ENCODE measurements around the gene SLC25A45. TPM values are rescaled to one million over a fixed set of nuclear protein-coding genes. Genes with fewer than 3 reads are reported as not detected.

SLC25A45 gene
- polyA plus RNA-seq, 1 donor (not counting 4 experiments of a cell fraction or from before 2014, with no cell fraction given): 0.20 TPM

DNA sequence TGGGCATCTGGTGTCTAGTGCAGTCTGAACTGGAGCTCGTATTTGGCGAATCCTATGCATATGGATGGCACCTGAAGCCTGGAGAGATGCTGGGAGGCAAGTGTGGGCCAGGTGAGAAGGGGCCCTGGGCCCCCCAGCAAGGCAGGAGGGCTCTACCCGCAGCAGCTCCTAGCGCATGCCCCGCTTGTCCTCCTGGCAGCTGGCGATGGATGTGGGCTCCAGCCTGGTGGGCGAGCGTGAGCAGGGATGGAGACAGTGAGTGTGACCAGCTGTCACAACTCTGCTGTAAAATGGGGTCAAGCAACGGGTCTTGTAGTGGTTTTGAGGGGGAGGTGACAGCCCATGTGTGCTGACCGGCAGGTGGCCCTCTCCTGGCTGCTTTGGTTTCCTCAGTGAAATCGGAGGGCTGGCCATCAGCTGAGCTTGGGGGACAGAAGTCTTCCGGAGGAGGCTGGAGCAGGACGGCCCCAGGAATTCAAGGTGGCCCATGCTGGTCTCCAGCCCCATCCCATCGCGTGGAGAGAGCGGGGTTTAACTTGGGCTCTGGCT is 16.0 kb upstream of the SLC25A45 start:
- DNase-seq (ENCODE audit: low read depth, low spot score) (no peak), FAIRE-seq (no peak)
- Histone ChIP-seq H3K36me3 (ENCODE audit: control insufficient read depth in 2 of 2, extremely low read depth in 1 of 2, insufficient read depth in 2 of 2, low read length in 2 of 2) (peaks cover 8 to 44% of the 10 kb centered on the region in 2 experiments), H3K4me3 (ENCODE audit: control insufficient read depth in 2 of 3, extremely low read depth in 1 of 3, insufficient read depth in 2 of 3, low read depth in 1 of 3, low read length in 3 of 3) (no peak overlapping the region), H3K9me1 (ENCODE audit: control insufficient read depth, extremely low read depth, insufficient read depth, low read length) (no peaks in the 10 kb centered on the region), H2AFZ (ENCODE audit: control insufficient read depth, low read length) (no peak overlapping the region), H4K20me1 (ENCODE audit: control insufficient read depth, extremely low read depth, insufficient read depth, low read length) (no peaks in the 10 kb centered on the region), H3K9ac (ENCODE audit: control insufficient read depth, extremely low read depth, insufficient read depth, low read length) (no peak overlapping the region), H3K9me3 (ENCODE audit: control insufficient read depth, low read depth, low read length) (no peaks in the 10 kb centered on the region), H3K4me1 (ENCODE audit: control insufficient read depth, extremely low read depth, insufficient read depth, low read length) (no peaks in the 10 kb centered on the region), H3K79me2 (ENCODE audit: control insufficient read depth, insufficient read depth, low read length) (peaks cover 1% of the 10 kb centered on the region), H3K27ac (ENCODE audit: control insufficient read depth, insufficient read depth, low read length) (no peak overlapping the region), H3K27me3 (ENCODE audit: control insufficient read depth, extremely low read depth, insufficient read depth, low read length) (no peaks in the 10 kb centered on the region), H3K4me2 (ENCODE audit: control insufficient read depth, extremely low read depth, insufficient read depth, low read depth, low read length) (no peak overlapping the region)
- dilution Hi-C loops (cut with MboI; ENCODE audit: extremely low pct_ligation_motif_present, low sequenced_read_pairs): no loop called here
- no peak for TF ChIP-seq EZH2 (IDR thresholded peaks at IDR 0.05; ENCODE audit: low read length)
- TF ChIP-seq, protein P1, sequence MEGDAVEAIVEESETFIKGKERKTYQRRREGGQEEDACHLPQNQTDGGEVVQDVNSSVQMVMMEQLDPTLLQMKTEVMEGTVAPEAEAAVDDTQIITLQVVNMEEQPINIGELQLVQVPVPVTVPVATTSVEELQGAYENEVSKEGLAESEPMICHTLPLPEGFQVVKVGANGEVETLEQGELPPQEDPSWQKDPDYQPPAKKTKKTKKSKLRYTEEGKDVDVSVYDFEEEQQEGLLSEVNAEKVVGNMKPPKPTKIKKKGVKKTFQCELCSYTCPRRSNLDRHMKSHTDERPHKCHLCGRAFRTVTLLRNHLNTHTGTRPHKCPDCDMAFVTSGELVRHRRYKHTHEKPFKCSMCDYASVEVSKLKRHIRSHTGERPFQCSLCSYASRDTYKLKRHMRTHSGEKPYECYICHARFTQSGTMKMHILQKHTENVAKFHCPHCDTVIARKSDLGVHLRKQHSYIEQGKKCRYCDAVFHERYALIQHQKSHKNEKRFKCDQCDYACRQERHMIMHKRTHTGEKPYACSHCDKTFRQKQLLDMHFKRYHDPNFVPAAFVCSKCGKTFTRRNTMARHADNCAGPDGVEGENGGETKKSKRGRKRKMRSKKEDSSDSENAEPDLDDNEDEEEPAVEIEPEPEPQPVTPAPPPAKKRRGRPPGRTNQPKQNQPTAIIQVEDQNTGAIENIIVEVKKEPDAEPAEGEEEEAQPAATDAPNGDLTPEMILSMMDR (optimal IDR thresholded peaks at IDR 0.05 in 1 of 3, IDR thresholded peaks at IDR 0.05 in 1 of 3, conservative IDR thresholded peaks at IDR 0.05 in 1 of 3; ENCODE audit: extremely low read depth in 1 of 3, insufficient read depth in 2 of 3, low read length in 3 of 3): no peak

DNA sequence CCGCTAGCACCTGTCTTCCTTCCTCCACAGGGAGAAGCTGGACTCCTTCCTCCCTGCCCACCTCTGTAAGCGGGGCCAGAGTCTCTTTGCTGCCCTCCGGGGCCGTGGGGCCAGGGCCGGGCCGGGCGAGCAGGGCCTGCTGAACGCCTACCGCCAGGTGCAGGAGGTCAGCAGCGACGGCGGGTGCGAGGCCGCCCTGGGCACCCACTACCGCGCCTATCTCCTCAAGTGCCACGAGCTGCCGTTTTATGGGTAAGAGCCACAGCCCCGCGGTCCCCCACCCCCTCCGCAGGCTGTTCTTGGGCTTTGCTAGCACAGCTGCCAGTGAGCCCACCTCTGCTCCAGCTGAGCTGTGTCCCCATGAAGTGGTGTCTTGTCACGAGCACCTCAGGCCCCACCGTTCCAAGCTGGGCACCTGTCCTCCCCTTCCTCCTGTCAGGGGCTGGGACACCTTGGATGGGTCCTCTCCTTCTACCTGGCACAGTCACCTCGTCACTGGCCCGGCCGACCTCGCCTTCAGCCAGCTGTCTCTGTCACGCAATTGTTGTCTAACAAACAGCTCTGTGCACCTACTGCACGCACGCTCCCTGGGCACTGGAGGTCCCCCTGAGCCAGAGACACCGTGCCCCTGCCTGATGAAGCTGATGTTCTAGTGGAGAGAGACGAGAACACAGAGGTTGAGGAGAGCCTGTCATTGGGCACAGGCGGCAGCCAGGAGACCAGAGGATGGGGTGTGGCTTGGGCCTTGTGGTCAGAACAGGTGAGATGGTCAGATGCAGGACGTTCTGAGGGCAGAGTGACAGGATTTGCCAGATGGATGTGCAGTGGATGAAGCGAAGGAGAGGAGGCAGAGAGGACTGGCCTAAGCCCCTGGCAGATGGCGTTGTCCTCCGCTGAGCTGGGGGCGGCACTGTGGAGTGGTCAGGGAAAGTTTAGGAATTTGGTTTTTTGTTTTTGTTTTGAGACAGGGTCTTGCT is 14.6 kb upstream of the SLC25A45 start:
- peaks cover 2% of the 10 kb centered on the region for H4K20me1 ChIP-seq (ENCODE audit: control insufficient read depth, extremely low read depth, insufficient read depth, low read length)
- no peaks in the 10 kb centered on the region for H3K27me3 ChIP-seq (ENCODE audit: control insufficient read depth, extremely low read depth, insufficient read depth, low read length)
- DNase-seq (ENCODE audit: low read depth, low spot score) (no peak), FAIRE-seq (no peak)
- no peak for TF ChIP-seq EZH2 (IDR thresholded peaks at IDR 0.05; ENCODE audit: low read length)
- TF ChIP-seq, protein P1 (optimal IDR thresholded peaks at IDR 0.05 in 1 of 3, IDR thresholded peaks at IDR 0.05 in 1 of 3, conservative IDR thresholded peaks at IDR 0.05 in 1 of 3; ENCODE audit: extremely low read depth in 1 of 3, insufficient read depth in 2 of 3, low read length in 3 of 3): no peak
- peaks cover 9% of the 10 kb centered on the region for H3K79me2 ChIP-seq (ENCODE audit: control insufficient read depth, insufficient read depth, low read length)
- no peak overlapping the region for H3K9ac ChIP-seq (ENCODE audit: control insufficient read depth, extremely low read depth, insufficient read depth, low read length)
- no peak overlapping the region for H3K27ac ChIP-seq (ENCODE audit: control insufficient read depth, insufficient read depth, low read length)
- no peaks in the 10 kb centered on the region for H3K9me1 ChIP-seq (ENCODE audit: control insufficient read depth, extremely low read depth, insufficient read depth, low read length)
- no peak overlapping the region for H2AFZ ChIP-seq (ENCODE audit: control insufficient read depth, low read length)
- no peaks in the 10 kb centered on the region for H3K4me1 ChIP-seq (ENCODE audit: control insufficient read depth, extremely low read depth, insufficient read depth, low read length)
- H3K9me3 ChIP-seq (ENCODE audit: control insufficient read depth, low read depth, low read length): no peaks in the 10 kb centered on the region
- H3K4me3 ChIP-seq (ENCODE audit: control insufficient read depth in 2 of 3, extremely low read depth in 1 of 3, insufficient read depth in 2 of 3, low read depth in 1 of 3, low read length in 3 of 3): no peak overlapping the region
- no peak overlapping the region for H3K4me2 ChIP-seq (ENCODE audit: control insufficient read depth, extremely low read depth, insufficient read depth, low read depth, low read length)
- dilution Hi-C loops (cut with MboI; ENCODE audit: extremely low pct_ligation_motif_present, low sequenced_read_pairs): no loop called here
- peaks cover 14 to 51% of the 10 kb centered on the region in 2 experiments for H3K36me3 ChIP-seq (ENCODE audit: control insufficient read depth in 2 of 2, extremely low read depth in 1 of 2, insufficient read depth in 2 of 2, low read length in 2 of 2)

Measured in keratinocyte (primary cell).